GM23338 (cell line): ENCODE measurements around the gene HNRNPA2B1.

ENCODE experiments used
- CREB1 ChIP-seq: fragments of 250-450 bp; sonication (Bioruptor Pico); IDR thresholded peaks from 2 replicates; pipeline ENCODE4 v1.5.0; 2020; ENCODE audit warnings: low read depth, mild to moderate bottlenecking, moderate library complexity
- CTCF ChIP-seq, 2 experiments: fragments of 200-600 bp in 1 of 2; sonication (generic) in 1 of 2; conservative IDR thresholded peaks; 2 replicates each; pipeline versions ENCODE4 v1.5.1 to v1.6.1; 2016 to 2017; ENCODE audit warnings: antibody characterized with exemption in 2 of 2, low read depth in 2 of 2, mild to moderate bottlenecking in 2 of 2, moderate library complexity in 1 of 2
- ETS1 ChIP-seq: IDR thresholded peaks from 2 replicates; pipeline ENCODE4 v1.6.1; 2016; ENCODE audit warnings: antibody characterized with exemption
- EZH2 ChIP-seq: fragments of 200-600 bp; sonication (generic); IDR thresholded peaks from one replicate; pipeline ENCODE4 v1.8.0; 2017; ENCODE audit warnings: antibody characterized with exemption, mild to moderate bottlenecking, low read depth; ENCODE audit not compliant: unreplicated experiment
- EZH2phosphoT487 ChIP-seq: fragments of 200-600 bp; sonication (generic); IDR thresholded peaks from one replicate; pipeline ENCODE4 v1.8.1; 2018; ENCODE audit warnings: antibody characterized with exemption; ENCODE audit not compliant: unreplicated experiment
- JUNB ChIP-seq: IDR thresholded peaks from one replicate; pipeline ENCODE4 v1.6.1; 2016; ENCODE audit warnings: antibody characterized with exemption; ENCODE audit not compliant: unreplicated experiment
- POLR2AphosphoS5 ChIP-seq: IDR thresholded peaks from 2 replicates; pipeline ENCODE4 v1.6.1; 2016; ENCODE audit warnings: antibody characterized with exemption, low read depth
- REST ChIP-seq: IDR thresholded peaks from one replicate; pipeline ENCODE4 v1.6.1; 2018; ENCODE audit warnings: antibody characterized with exemption; ENCODE audit not compliant: unreplicated experiment
- ZNF114 ChIP-seq: fragments of 250-450 bp; sonication (Bioruptor Pico); IDR thresholded peaks from 2 replicates; pipeline ENCODE4 v1.5.0; 2020; ENCODE audit warnings: mild to moderate bottlenecking, moderate library complexity

GRCh38 chr7:26190417-26190869 is 10.1 kb downstream of the HNRNPA2B1 start:
- no peak for TF ChIP-seq EZH2
- TF ChIP-seq CTCF (conservative IDR thresholded peaks at IDR 0.05; ENCODE audit: low read depth in 2 of 2), result no peak
- no peak for TF ChIP-seq ZNF114 (CRISPR knock-in tag)
- no peak for TF ChIP-seq REST
- no peak for TF ChIP-seq POLR2AphosphoS5
- no peak for TF ChIP-seq EZH2phosphoT487
- TF ChIP-seq CREB1 (CRISPR knock-in tag), result no peak
- no peak for TF ChIP-seq ETS1
- no peak for TF ChIP-seq JUNB
